GM18519 (cell line): ENCODE measurements around the gene SPRY1.

Experiments
- ATAC-seq: cut with Tn5 transposase; IDR thresholded peaks from one replicate; pipeline ENCODE4 v1.9.1; 2021; ENCODE audit warnings: mild to moderate bottlenecking, moderate library complexity; ENCODE audit not compliant: unreplicated experiment, low FRiP score

SPRY1 gene

GRCh38 chr4:123378794-123379193, 17.8 kb upstream of the SPRY1 start:
- ATAC-seq, result no peak

- ATAC-seq, result no peak
Measured at GRCh38 chr4:123379392-123379791, 17.2 kb upstream of the SPRY1 start.

- ATAC-seq, result peak; percentile 51
Measured at GRCh38 chr4:123380728-123381716, 15.6 kb upstream of the SPRY1 start.

- ATAC-seq, result no peak
Measured at GRCh38 chr4:123381996-123382395, 14.6 kb upstream of the SPRY1 start.

GRCh38 chr4:123383566-123383965, 13.0 kb upstream of the SPRY1 start:
- ATAC-seq, result no peak

- ATAC-seq, result no peak
Measured at GRCh38 chr4:123386609-123387008, 10.0 kb upstream of the SPRY1 start.

- peak; percentile 52 for ATAC-seq
Measured at GRCh38 chr4:123390846-123391456, 5.6 kb upstream of the SPRY1 start.

GRCh38 chr4:123393721-123394120, 2.9 kb upstream of the SPRY1 start:
- no peak for ATAC-seq

- ATAC-seq, result no peak
Measured at GRCh38 chr4:123397144-123398065, 810 bp downstream of the SPRY1 start.

- peak; percentile 43 for ATAC-seq
Measured at GRCh38 chr4:123398066-123398852, 1.7 kb downstream of the SPRY1 start.

- no peak for ATAC-seq
Measured at GRCh38 chr4:123398853-123399626, 2.4 kb downstream of the SPRY1 start.

- no peak for ATAC-seq
Measured at GRCh38 chr4:123399627-123400358, 3.2 kb downstream of the SPRY1 start.

GRCh38 chr4:123401271-123402120, 4.9 kb downstream of the SPRY1 start:
- no peak for ATAC-seq

GRCh38 chr4:123402121-123402465, 5.5 kb downstream of the SPRY1 start:
- no peak for ATAC-seq

- no peak for ATAC-seq
Measured at GRCh38 chr4:123403080-123403604, 6.5 kb downstream of the SPRY1 start.

GRCh38 chr4:123404533-123404932, 7.9 kb downstream of the SPRY1 start:
- no peak for ATAC-seq

- ATAC-seq, result no peak
Measured at GRCh38 chr4:123405267-123405865, 8.8 kb downstream of the SPRY1 start.
